Measurements from ENCODE around the gene GUSB.

DNA sequence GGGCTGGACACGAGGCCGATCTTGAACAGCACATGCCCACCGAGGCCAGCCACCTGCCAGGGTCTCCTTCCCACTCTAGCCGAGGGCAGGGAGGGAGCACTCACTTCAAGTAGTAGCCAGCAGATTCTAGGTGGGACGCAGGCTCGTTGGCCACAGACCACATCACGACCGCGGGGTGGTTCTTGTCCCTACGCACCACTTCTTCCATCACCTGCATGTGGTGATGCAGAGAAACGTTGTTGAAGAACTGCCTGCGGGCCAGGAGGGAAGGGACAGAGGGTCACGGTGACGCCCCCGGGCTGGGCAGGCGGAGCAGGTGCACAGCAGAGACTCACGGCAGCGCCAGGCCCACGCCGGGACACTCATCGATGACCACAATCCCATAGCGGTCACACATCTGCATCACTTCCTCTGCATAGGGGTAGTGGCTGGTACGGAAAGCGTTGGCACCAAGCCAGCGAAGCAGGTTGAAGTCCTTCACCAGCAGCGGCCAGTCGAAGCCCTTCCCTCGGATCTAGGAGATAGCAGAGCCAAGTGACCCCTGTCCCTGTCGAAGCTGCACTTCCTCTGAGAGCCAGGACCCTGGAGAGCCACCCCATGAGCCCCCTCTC, 7.7 kb downstream of the GUSB start:
- TF ChIP-seq, protein P1, sequence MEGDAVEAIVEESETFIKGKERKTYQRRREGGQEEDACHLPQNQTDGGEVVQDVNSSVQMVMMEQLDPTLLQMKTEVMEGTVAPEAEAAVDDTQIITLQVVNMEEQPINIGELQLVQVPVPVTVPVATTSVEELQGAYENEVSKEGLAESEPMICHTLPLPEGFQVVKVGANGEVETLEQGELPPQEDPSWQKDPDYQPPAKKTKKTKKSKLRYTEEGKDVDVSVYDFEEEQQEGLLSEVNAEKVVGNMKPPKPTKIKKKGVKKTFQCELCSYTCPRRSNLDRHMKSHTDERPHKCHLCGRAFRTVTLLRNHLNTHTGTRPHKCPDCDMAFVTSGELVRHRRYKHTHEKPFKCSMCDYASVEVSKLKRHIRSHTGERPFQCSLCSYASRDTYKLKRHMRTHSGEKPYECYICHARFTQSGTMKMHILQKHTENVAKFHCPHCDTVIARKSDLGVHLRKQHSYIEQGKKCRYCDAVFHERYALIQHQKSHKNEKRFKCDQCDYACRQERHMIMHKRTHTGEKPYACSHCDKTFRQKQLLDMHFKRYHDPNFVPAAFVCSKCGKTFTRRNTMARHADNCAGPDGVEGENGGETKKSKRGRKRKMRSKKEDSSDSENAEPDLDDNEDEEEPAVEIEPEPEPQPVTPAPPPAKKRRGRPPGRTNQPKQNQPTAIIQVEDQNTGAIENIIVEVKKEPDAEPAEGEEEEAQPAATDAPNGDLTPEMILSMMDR (IDR thresholded peaks at IDR 0.05 in 8 of 11, conservative IDR thresholded peaks at IDR 0.05 in 3 of 11), result no peak
- peak in 2 of 3 donors; percentile 33 to 54 for TF ChIP-seq POLR2AphosphoS5 (IDR thresholded peaks at IDR 0.05)
